SKM-1 treated with dmso at 0.1 percent for 144 hours (cell line): ENCODE measurements around the gene ADO.
A peak's percentile ranks its signal among the peaks of the same experiment; 100 is the strongest.
"Not testable (repeated sequence)": the region's sequence is repeated elsewhere in the genome, so short reads cannot be mapped to it uniquely, and the experiment has no call there.

Experiments
- DNase-seq: peaks from one replicate; lab custom pipeline; 2025; ENCODE audit not compliant: unreplicated experiment; lab: John Stamatoyannopoulos, UW

The ADO gene

GRCh38 chr10:62804356-62805230 is at the start of gene ADO:
Gene ADO (plus strand): TSS chr10:62804720. CDS start chr10:62805060, 340 bp downstream.
- peak; percentile 76 for DNase-seq

GRCh38 chr10:62754963-62755362 is 49.6 kb upstream of the ADO start:
- DNase-seq: no peak

GRCh38 chr10:62755662-62756653 is 48.6 kb upstream of the ADO start:
- DNase-seq: no peak

- DNase-seq: peak; percentile 13
These were observed 44.8 kb upstream of the ADO start for GRCh38 chr10:62759599-62760175.

GRCh38 chr10:62760401-62760800 is 44.1 kb upstream of the ADO start:
- peak; percentile 18 for DNase-seq

GRCh38 chr10:62761115-62761514 is 43.4 kb upstream of the ADO start:
- no peak for DNase-seq

GRCh38 chr10:62763155-62763554 is 41.4 kb upstream of the ADO start:
- DNase-seq: no peak

- no peak for DNase-seq
These were observed 40.5 kb upstream of the ADO start for GRCh38 chr10:62764011-62764410.

GRCh38 chr10:62765726-62766125 is 38.8 kb upstream of the ADO start:
- no peak for DNase-seq

- DNase-seq: no peak
These were observed 38.1 kb upstream of the ADO start for GRCh38 chr10:62766386-62766785.

- no peak for DNase-seq
These were observed 34.8 kb upstream of the ADO start for GRCh38 chr10:62769574-62770242.

GRCh38 chr10:62772186-62772974 is 32.1 kb upstream of the ADO start:
- no peak for DNase-seq

- DNase-seq: no peak
These were observed 26.4 kb upstream of the ADO start for GRCh38 chr10:62778125-62778524.

- no peak for DNase-seq
These were observed 24.9 kb upstream of the ADO start for GRCh38 chr10:62779487-62780248.

- not testable (repeated sequence) for DNase-seq
These were observed 20.0 kb upstream of the ADO start for GRCh38 chr10:62784537-62784936.

GRCh38 chr10:62788285-62788684 is 16.2 kb upstream of the ADO start:
- DNase-seq: not testable (repeated sequence)

- DNase-seq: no peak
These were observed 15.6 kb upstream of the ADO start for GRCh38 chr10:62788861-62789467.

GRCh38 chr10:62790019-62790555 is 14.4 kb upstream of the ADO start:
- DNase-seq: no peak

- no peak for DNase-seq
These were observed 13.9 kb upstream of the ADO start for GRCh38 chr10:62790571-62790970.
